B cell (primary cell): ENCODE data around the gene CDX1. TPM values are rescaled to one million over a fixed set of nuclear protein-coding genes. Genes with fewer than 3 reads are reported as not detected.

ENCODE experiments used
- ATAC-seq: fragments of 200-7000 bp; cut with Tn5 transposase; one replicate; pipeline ENCODE4 v1.10.0; 2021; ENCODE audit warnings: low read depth, mild to moderate bottlenecking, moderate number of reproducible peaks, moderate library complexity
- CTCF ChIA-PET: fragments of 350-600 bp; sonication (Branson Sonifier 250); formaldehyde crosslinking; loops from one replicate; lab custom pipeline; 2021; ENCODE audit warnings: antibody characterized with exemption, inconsistent platforms; lab: Charles Lee
- POLR2A ChIA-PET: fragments of 350-600 bp; sonication (Branson Sonifier 250); formaldehyde crosslinking; loops from one replicate; lab custom pipeline; 2021; ENCODE audit warnings: antibody characterized with exemption; lab: Charles Lee
- DNase-seq: peaks from one replicate; pipeline ENCODE4 v3.0.0; 2013
- H2AFZ ChIP-seq: 2 replicates; pipeline ENCODE4 v1.6.1; 2012; ENCODE audit warnings: mild to moderate bottlenecking, low read depth, low read length; ENCODE audit not compliant: insufficient read depth, poor library complexity, severe bottlenecking
- H3K27ac ChIP-seq, 2 donors: 1 replicate in 1 of 2; 2 replicates in 1 of 2; pipeline ENCODE4 v1.5.1; 2012 to 2013; ENCODE audit warnings: low read length in 2 of 2, mild to moderate bottlenecking in 2 of 2, moderate library complexity in 1 of 2
- H3K27me3 ChIP-seq, 4 experiments: fragments of 200-600 bp in 1 of 4; sonication (generic) in 1 of 4; replicated peaks in 1 of 4; 1 replicate in 2 of 4; 2 replicates in 2 of 4; pipeline versions ENCODE4 v1.6.1 to v1.7.0; 2013 to 2016; ENCODE audit warnings: low read length in 3 of 4, mild to moderate bottlenecking in 2 of 4, mixed read lengths in 1 of 4, moderate library complexity in 1 of 4; ENCODE audit not compliant: insufficient read depth in 4 of 4, control insufficient read depth in 3 of 4; ENCODE audit errors: control extremely low read depth in 1 of 4
- H3K36me3 ChIP-seq, 2 experiments: replicated peaks in 1 of 2; 1 replicate in 1 of 2; 2 replicates in 1 of 2; pipeline versions ENCODE4 v1.6.1 to v1.7.1; 2013; ENCODE audit warnings: low read length in 1 of 2; ENCODE audit not compliant: insufficient read depth in 2 of 2, control insufficient read depth in 1 of 2; ENCODE audit errors: control extremely low read depth in 1 of 2, extremely low read depth in 1 of 2
- H3K4me1 ChIP-seq, 2 donors: fragments of 200-600 bp in 1 of 2; sonication (generic) in 1 of 2; 1 replicate in 1 of 2; 2 replicates in 1 of 2; pipeline versions ENCODE4 v1.5.1 to v1.6.1; 2013 to 2017; ENCODE audit warnings: low read length in 2 of 2; ENCODE audit not compliant: control insufficient read depth in 2 of 2, insufficient read depth in 2 of 2
- H3K4me2 ChIP-seq: replicated peaks from 2 replicates; pipeline ENCODE3; 2012; ENCODE audit warnings: mild to moderate bottlenecking, low read depth, low read length; ENCODE audit not compliant: poor library complexity, severe bottlenecking
- H3K4me3 ChIP-seq, 5 experiments: fragments of 200-600 bp in 1 of 5; sonication (generic) in 1 of 5; 1 replicate in 3 of 5; 2 replicates in 2 of 5; pipeline versions ENCODE4 v1.5.1 to v1.7.0; 2011 to 2016; ENCODE audit warnings: low read length in 4 of 5, mild to moderate bottlenecking in 4 of 5, low read depth in 2 of 5, control low read depth in 1 of 5, moderate library complexity in 1 of 5; ENCODE audit not compliant: insufficient read depth in 1 of 5; ENCODE audit errors: control extremely low read depth in 1 of 5, extremely low read depth in 1 of 5
- H3K79me2 ChIP-seq: fragments of 200-600 bp; sonication (generic); one replicate; pipeline ENCODE4 v1.6.0; 2016; ENCODE audit warnings: low read length; ENCODE audit not compliant: control insufficient read depth, insufficient read depth
- H3K9ac ChIP-seq: fragments of 200-600 bp; sonication (generic); 2 replicates; pipeline ENCODE4 v1.6.1; 2017; ENCODE audit warnings: mild to moderate bottlenecking, low read length, moderate library complexity
- H3K9me3 ChIP-seq, 3 donors: one replicate each; pipeline versions ENCODE4 v1.6.1 to v1.7.1; 2013; ENCODE audit warnings: low read length in 2 of 3; ENCODE audit not compliant: control insufficient read depth in 2 of 3, insufficient read depth in 1 of 3; ENCODE audit errors: control extremely low read depth in 1 of 3
- H4K20me1 ChIP-seq: 2 replicates; pipeline ENCODE4 v1.6.0; 2012; ENCODE audit warnings: mild to moderate bottlenecking, low read length; ENCODE audit not compliant: insufficient read depth, control insufficient read depth, poor library complexity, severe bottlenecking
- H3K27ac Mint-ChIP-seq: one replicate; pipeline ENCODE4 v1.8.0; 2021; ENCODE audit warnings: mixed read lengths
- H3K27me3 Mint-ChIP-seq: one replicate; pipeline ENCODE4 v1.8.0; 2021; ENCODE audit warnings: mixed read lengths
- H3K4me1 Mint-ChIP-seq: one replicate; pipeline ENCODE4 v1.8.0; 2021; ENCODE audit warnings: mixed read lengths
- H3K4me3 Mint-ChIP-seq: one replicate; pipeline ENCODE4 v1.8.0; 2021; ENCODE audit warnings: mixed read lengths
- H3K9me3 Mint-ChIP-seq: one replicate; pipeline ENCODE4 v1.8.0; 2022; ENCODE audit warnings: mixed read lengths; ENCODE audit not compliant: insufficient read depth
- EZH2 ChIP-seq: IDR thresholded peaks from 2 replicates; pipeline ENCODE4 v1.6.1; 2012; ENCODE audit warnings: borderline replicate concordance, low read depth, mild to moderate bottlenecking, moderate library complexity, low read length; ENCODE audit not compliant: insufficient read depth, poor library complexity, severe bottlenecking
- WGBS: methylation state at CpG from one replicate; pipeline ENCODE4 v1.1.5; 2013; ENCODE audit warnings: missing lambda C conversion rate; ENCODE audit not compliant: insufficient coverage; 5-methylcytosine and 5-hydroxymethylcytosine counted together
- intact Hi-C: fragments of 100-400 bp; cut with micrococcal nuclease; formaldehyde crosslinking; loops from one replicate; pipeline ENCODE4 v1.10.0; 2022
- polyA plus RNA-seq: library from polyadenylated mRNA; depleted of rRNA; stranded (reverse); fragments of >200 nt; gene quantifications from 2 replicates; pipeline ENCODE4 v1.2.3, GENCODE V29; 2012
- total RNA-seq, 2 donors: library from RNA; stranded (reverse); fragments of 120-200 nt in 1 of 2; gene quantifications; 1 replicate in 1 of 2; 2 replicates in 1 of 2; pipeline versions ENCODE4 v1.2.3 to v1.2.4, GENCODE V29; 2013 to 2022
- TF ChIP-seq, protein P1 (sequence below): fragments of 200-600 bp; IDR thresholded peaks from one replicate; pipeline ENCODE4 v1.8.0; 2022; ENCODE audit warnings: antibody characterized with exemption, mild to moderate bottlenecking

Gene CDX1
- total and polyA plus RNA-seq, 2 donors (not counting 1 experiment from before 2014, with no cell fraction given) = not detected

GRCh38 chr5:150123542-150123941 lies 43.0 kb upstream of the CDX1 start:
- no CpG with 5 or more reads among the region's 4 CpGs for WGBS
- CTCF ChIA-PET = interaction anchor here (1.6 kb wide), 1 partner anchor 90 kb away, joined by 3 read pairs; no protein-coding TSS in a partner anchor

DNA sequence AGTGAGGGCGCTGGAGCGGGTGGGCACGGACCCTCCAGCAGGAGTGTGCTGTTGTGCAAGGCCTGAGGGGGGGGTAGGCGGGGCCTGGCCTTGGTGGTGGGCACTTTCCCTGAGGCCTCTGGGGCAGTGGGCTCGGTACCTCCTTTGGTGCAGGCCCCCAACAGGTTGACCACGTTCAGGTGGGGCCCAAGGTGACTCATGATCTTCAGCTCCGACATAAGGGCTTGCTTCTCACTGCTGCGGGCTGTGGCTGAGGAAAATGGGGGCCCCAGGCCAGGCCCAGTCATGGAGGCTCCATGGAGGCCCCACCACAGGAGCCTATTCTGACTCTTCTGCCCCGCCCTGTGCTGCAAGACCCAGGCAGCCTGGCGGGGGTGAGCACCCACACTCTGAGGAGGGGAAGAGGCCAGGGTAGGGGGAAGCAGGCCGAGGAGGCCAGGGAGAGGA lies 42.4 kb upstream of the CDX1 start:
- Histone ChIP-seq H3K36me3 (no peaks in the 10 kb centered on the region), H2AFZ (no peak overlapping the region), H3K4me3 (no peak overlapping the region), H3K4me2 (no peak overlapping the region), H3K4me1 (no peaks in the 10 kb centered on the region), H3K27ac (no peak overlapping the region), H4K20me1 (no peaks in the 10 kb centered on the region), H3K79me2 (no peaks in the 10 kb centered on the region), H3K9ac (no peak overlapping the region), H3K9me3 (no peaks in the 10 kb centered on the region), H3K27me3 (no peaks in the 10 kb centered on the region)
- Mint-ChIP-seq H3K9me3 (no peaks in the 10 kb centered on the region), H3K27ac (no peak overlapping the region), H3K27me3 (no peaks in the 10 kb centered on the region), H3K4me3 (no peak overlapping the region), H3K4me1 (no peaks in the 10 kb centered on the region)
- TF ChIP-seq, protein P1, sequence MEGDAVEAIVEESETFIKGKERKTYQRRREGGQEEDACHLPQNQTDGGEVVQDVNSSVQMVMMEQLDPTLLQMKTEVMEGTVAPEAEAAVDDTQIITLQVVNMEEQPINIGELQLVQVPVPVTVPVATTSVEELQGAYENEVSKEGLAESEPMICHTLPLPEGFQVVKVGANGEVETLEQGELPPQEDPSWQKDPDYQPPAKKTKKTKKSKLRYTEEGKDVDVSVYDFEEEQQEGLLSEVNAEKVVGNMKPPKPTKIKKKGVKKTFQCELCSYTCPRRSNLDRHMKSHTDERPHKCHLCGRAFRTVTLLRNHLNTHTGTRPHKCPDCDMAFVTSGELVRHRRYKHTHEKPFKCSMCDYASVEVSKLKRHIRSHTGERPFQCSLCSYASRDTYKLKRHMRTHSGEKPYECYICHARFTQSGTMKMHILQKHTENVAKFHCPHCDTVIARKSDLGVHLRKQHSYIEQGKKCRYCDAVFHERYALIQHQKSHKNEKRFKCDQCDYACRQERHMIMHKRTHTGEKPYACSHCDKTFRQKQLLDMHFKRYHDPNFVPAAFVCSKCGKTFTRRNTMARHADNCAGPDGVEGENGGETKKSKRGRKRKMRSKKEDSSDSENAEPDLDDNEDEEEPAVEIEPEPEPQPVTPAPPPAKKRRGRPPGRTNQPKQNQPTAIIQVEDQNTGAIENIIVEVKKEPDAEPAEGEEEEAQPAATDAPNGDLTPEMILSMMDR = no peak
- TF ChIP-seq EZH2 = no peak
- WGBS = 86% methylated on average over 9 of the region's 11 CpGs
- intact Hi-C loops = no loop called here
- ATAC-seq (no peak), DNase-seq (no peak)
- CTCF ChIA-PET = interaction anchor here (1.6 kb wide), 1 partner anchor 90 kb away, joined by 3 read pairs; no protein-coding TSS in a partner anchor
- POLR2A ChIA-PET = no interaction called here

More at GRCh38 chr5:150123542-150123941, 43.0 kb upstream of the CDX1 start:
- Mint-ChIP-seq H3K27me3 (no peaks in the 10 kb centered on the region), H3K27ac (no peak overlapping the region), H3K4me1 (no peaks in the 10 kb centered on the region), H3K9me3 (no peaks in the 10 kb centered on the region), H3K4me3 (no peak overlapping the region)
- Histone ChIP-seq H3K4me1 (no peaks in the 10 kb centered on the region), H4K20me1 (no peaks in the 10 kb centered on the region), H3K27me3 (no peaks in the 10 kb centered on the region), H3K4me2 (no peak overlapping the region), H3K9me3 (no peaks in the 10 kb centered on the region), H3K4me3 (no peak overlapping the region), H3K27ac (no peak overlapping the region), H3K79me2 (no peaks in the 10 kb centered on the region), H3K36me3 (no peaks in the 10 kb centered on the region), H2AFZ (no peak overlapping the region), H3K9ac (no peak overlapping the region)
- ATAC-seq (no peak), DNase-seq (no peak)
- intact Hi-C loops = no loop called here
- no peak for TF ChIP-seq EZH2
- TF ChIP-seq, protein P1 = no peak
- POLR2A ChIA-PET = no interaction called here
